Cardiac septum (tissue), 1 donor: Measurements from ENCODE around the gene TSPAN12. TPM values are rescaled to one million over a fixed set of nuclear protein-coding genes. Genes with fewer than 3 reads are reported as not detected.
"Not testable (repeated sequence)": the region's sequence is repeated elsewhere in the genome, so short reads cannot be mapped to it uniquely, and the experiment has no call there.

Source experiments
- DNase-seq: peaks from one replicate; pipeline ENCODE4 v3.0.0-alpha.2; 2020; ENCODE audit warnings: low spot score
- intact Hi-C: fragments of 100-400 bp; cut with DNase I; formaldehyde crosslinking; loops from one replicate; pipeline ENCODE4 v1.14.0; 2022
- total RNA-seq: library from RNA; stranded (reverse); fragmentation: NEBNext Ultra II Directional; extraction: Animal tissue kit (Norgen Biotek cat#: 25700); gene quantifications from one replicate; pipeline ENCODE4 v1.2.1, GENCODE V29; 2021
- donor health status: DM: no; HTN: no; CAD: no.

TSPAN12 gene
- total RNA-seq, 1 donor from 2014 or later = 54.9 TPM

- DNase-seq = no peak
- intact Hi-C loops = no loop called here
Observed at GRCh38 chr7:120813546-120814252, 44.2 kb downstream of the TSPAN12 start.

- DNase-seq = no peak
- intact Hi-C loops = no loop called here
Observed at GRCh38 chr7:120813089-120813488, 44.9 kb downstream of the TSPAN12 start.

GRCh38 chr7:120809260-120809659 lies 48.7 kb downstream of the TSPAN12 start:
- DNase-seq = no peak
- intact Hi-C loops = loop anchor here (5.0 kb wide), 1 partner anchor 298 kb away; no protein-coding TSS in a partner anchor

GRCh38 chr7:120807390-120807789 lies 50.6 kb downstream of the TSPAN12 start:
- intact Hi-C loops = loop anchor here (5.0 kb wide), 1 partner anchor 300 kb away; no protein-coding TSS in a partner anchor
- no peak for DNase-seq

GRCh38 chr7:120806669-120807068 lies 51.3 kb downstream of the TSPAN12 start:
- intact Hi-C loops = loop anchor here (5.0 kb wide), 1 partner anchor 301 kb away; no protein-coding TSS in a partner anchor

GRCh38 chr7:120805636-120806388 lies 52.1 kb downstream of the TSPAN12 start:
- DNase-seq = no peak
- intact Hi-C loops = loop anchor here (2.0 to 5.0 kb wide), 2 partner anchors 51 to 301 kb away; no protein-coding TSS in a partner anchor

More at GRCh38 chr7:120806669-120807068, 51.3 kb downstream of the TSPAN12 start:
- no peak for DNase-seq

GRCh38 chr7:120802751-120803150 lies 55.2 kb downstream of the TSPAN12 start:
- no peak for DNase-seq
- intact Hi-C loops = loop anchor here (5.0 kb wide), 1 partner anchor 145 kb away; no protein-coding TSS in a partner anchor

GRCh38 chr7:120799813-120800475 lies 58.0 kb downstream of the TSPAN12 start:
- intact Hi-C loops = loop anchor here (5.0 kb wide), 1 partner anchor 147 kb away; no protein-coding TSS in a partner anchor
- DNase-seq = no peak

- no peak for DNase-seq
- intact Hi-C loops = no loop called here
Observed at GRCh38 chr7:120799147-120799546, 58.8 kb downstream of the TSPAN12 start.

- no peak for DNase-seq
- intact Hi-C loops = no loop called here
Observed at GRCh38 chr7:120797026-120797645, 60.8 kb downstream of the TSPAN12 start.

GRCh38 chr7:120794106-120794729 lies 63.7 kb downstream of the TSPAN12 start:
- intact Hi-C loops = loop anchor here (5.0 kb wide), 2 partner anchors 148 to 313 kb away; no protein-coding TSS in a partner anchor
- DNase-seq = no peak

GRCh38 chr7:120793213-120793936 lies 64.6 kb downstream of the TSPAN12 start:
- no peak for DNase-seq
- intact Hi-C loops = loop anchor here (5.0 kb wide), 2 partner anchors 149 to 314 kb away; no protein-coding TSS in a partner anchor

GRCh38 chr7:120792861-120793130 lies 65.1 kb downstream of the TSPAN12 start:
- intact Hi-C loops = loop anchor here (5.0 kb wide), 2 partner anchors 150 to 315 kb away; no protein-coding TSS in a partner anchor
- DNase-seq = no peak

GRCh38 chr7:120792091-120792860 lies 65.7 kb downstream of the TSPAN12 start:
- intact Hi-C loops = loop anchor here (5.0 kb wide), 2 partner anchors 150 to 315 kb away; no protein-coding TSS in a partner anchor
- peak; percentile 88 for DNase-seq

- intact Hi-C loops = no loop called here
- DNase-seq = no peak
Observed at GRCh38 chr7:120785095-120785494, 72.8 kb downstream of the TSPAN12 start.

- intact Hi-C loops = no loop called here
- no peak for DNase-seq
Observed at GRCh38 chr7:120783721-120784120, 74.2 kb downstream of the TSPAN12 start.

GRCh38 chr7:120783273-120783672 lies 74.7 kb downstream of the TSPAN12 start:
- intact Hi-C loops = no loop called here

GRCh38 chr7:120781924-120782323 lies 76.0 kb downstream of the TSPAN12 start:
- DNase-seq, intact Hi-C loops: not testable (repeated sequence)

More at GRCh38 chr7:120783273-120783672, 74.7 kb downstream of the TSPAN12 start:
- DNase-seq = no peak
